Measurements from ENCODE around the gene SLC17A9.
A peak's percentile ranks its signal among the peaks of the same experiment; 100 is the strongest.

SLC17A9 gene

GRCh38 chr20:62950741-62951140 is 1.8 kb upstream of the SLC17A9 start:
- peaks cover 31% of the 10 kb centered on the region for H3K36me3 ChIP-seq (replicated peaks)
- DNase-seq: no peak
- TF ChIP-seq CTCF (IDR thresholded peaks at IDR 0.05; ENCODE audit: low read depth, low read length, missing control alignments): no peak
- no peak overlapping the region for H3K27ac ChIP-seq
- no peaks in the 10 kb centered on the region for H3K27me3 ChIP-seq (replicated peaks)
- in situ Hi-C loops (cut with HindIII; ENCODE audit: low pct_ligation_motif_present, low sequenced_read_pairs): no loop called here
- no peak overlapping the region for H3K4me3 ChIP-seq (ENCODE audit: low read depth, low read length)

GRCh38 chr20:62951143-62951895 is 1.2 kb upstream of the SLC17A9 start:
- in situ Hi-C loops (cut with HindIII; ENCODE audit: low pct_ligation_motif_present, low sequenced_read_pairs): no loop called here
- H3K27ac ChIP-seq: no peak overlapping the region
- H3K4me3 ChIP-seq (ENCODE audit: low read depth, low read length): no peak overlapping the region

GRCh38 chr20:62951896-62952372 is 575 bp upstream of the SLC17A9 start:
- H3K27ac ChIP-seq: no peak overlapping the region
- TF ChIP-seq CTCF (IDR thresholded peaks at IDR 0.05; ENCODE audit: low read depth, low read length, missing control alignments): no peak
- H3K4me3 ChIP-seq (ENCODE audit: low read depth, low read length): peak overlapping the region; percentile 57
- peaks cover 20% of the 10 kb centered on the region for H3K36me3 ChIP-seq (replicated peaks)
- in situ Hi-C loops (cut with HindIII; ENCODE audit: low pct_ligation_motif_present, low sequenced_read_pairs): no loop called here
- no peaks in the 10 kb centered on the region for H3K27me3 ChIP-seq (replicated peaks)
- DNase-seq: no peak

More at GRCh38 chr20:62951143-62951895, 1.2 kb upstream of the SLC17A9 start:
- no peak for DNase-seq
- H3K36me3 ChIP-seq (replicated peaks): peaks cover 26% of the 10 kb centered on the region
- TF ChIP-seq CTCF (IDR thresholded peaks at IDR 0.05; ENCODE audit: low read depth, low read length, missing control alignments): no peak
- no peaks in the 10 kb centered on the region for H3K27me3 ChIP-seq (replicated peaks)

- DNase-seq: no peak
- in situ Hi-C loops (cut with HindIII; ENCODE audit: low pct_ligation_motif_present, low sequenced_read_pairs): no loop called here
- Histone ChIP-seq H3K27ac (peak overlapping the region; percentile 46), H3K27me3 (replicated peaks) (no peaks in the 10 kb centered on the region), H3K4me3 (ENCODE audit: low read depth, low read length) (peak overlapping the region; percentile 57), H3K36me3 (replicated peaks) (peaks cover 14% of the 10 kb centered on the region)
- no peak for TF ChIP-seq CTCF (IDR thresholded peaks at IDR 0.05; ENCODE audit: low read depth, low read length, missing control alignments)
These were observed 694 bp downstream of the SLC17A9 start for GRCh38 chr20:62952968-62953838.

GRCh38 chr20:62953839-62954703 is 1.6 kb downstream of the SLC17A9 start:
- peak overlapping the region; percentile 46 for H3K27ac ChIP-seq
- peaks cover 11% of the 10 kb centered on the region for H3K36me3 ChIP-seq (replicated peaks)
- TF ChIP-seq CTCF (IDR thresholded peaks at IDR 0.05; ENCODE audit: low read depth, low read length, missing control alignments): no peak
- peak overlapping the region; percentile 57 for H3K4me3 ChIP-seq (ENCODE audit: low read depth, low read length)
- DNase-seq: peak; percentile 70
- in situ Hi-C loops (cut with HindIII; ENCODE audit: low pct_ligation_motif_present, low sequenced_read_pairs): no loop called here
- H3K27me3 ChIP-seq (replicated peaks): no peaks in the 10 kb centered on the region
